CD4-positive, alpha-beta T cell (primary cell): ENCODE measurements around the gene MELTF. TPM values are rescaled to one million over a fixed set of nuclear protein-coding genes. Genes with fewer than 3 reads are reported as not detected.

Experiments
- ATAC-seq: fragments of 200-7000 bp; cut with Tn5 transposase; one replicate; pipeline ENCODE4 v1.10.0; 2022; ENCODE audit warnings: mild to moderate bottlenecking; ENCODE audit not compliant: poor library complexity
- CTCF ChIA-PET: fragments of 350-600 bp; sonication (Branson Sonifier 250); formaldehyde crosslinking; loops from one replicate; lab custom pipeline; 2021; ENCODE audit warnings: antibody characterized with exemption, inconsistent platforms; lab: Charles Lee
- POLR2A ChIA-PET: fragments of 350-600 bp; sonication (Branson Sonifier 250); formaldehyde crosslinking; loops from one replicate; lab custom pipeline; 2021; ENCODE audit warnings: antibody characterized with exemption, inconsistent platforms; lab: Charles Lee
- DNase-seq, 14 experiments: peaks; one replicate each; pipeline ENCODE4 v3.0.0-alpha.2; 2013 to 2020; ENCODE audit warnings: mixed read lengths in 2 of 14
- H3K27ac ChIP-seq, 2 donors: one replicate each; pipeline versions ENCODE4 v1.5.1 to v1.7.0; 2013; ENCODE audit warnings: low read length in 2 of 2, low read depth in 1 of 2, mild to moderate bottlenecking in 1 of 2
- H3K27me3 ChIP-seq, 2 experiments: 1 replicate in 1 of 2; 2 replicates in 1 of 2; pipeline versions ENCODE4 v1.6.1 to v1.7.0; 2013; ENCODE audit warnings: low read length in 2 of 2, control low read depth in 1 of 2, mild to moderate bottlenecking in 1 of 2, moderate library complexity in 1 of 2; ENCODE audit not compliant: insufficient read depth in 2 of 2, control insufficient read depth in 1 of 2
- H3K36me3 ChIP-seq: one replicate; pipeline ENCODE4 v1.6.1; 2013; ENCODE audit warnings: low read length, control low read depth; ENCODE audit not compliant: insufficient read depth
- H3K4me1 ChIP-seq: one replicate; pipeline ENCODE4 v1.6.1; 2013; ENCODE audit warnings: low read length, control low read depth; ENCODE audit not compliant: insufficient read depth
- H3K4me3 ChIP-seq: one replicate; pipeline ENCODE4 v1.5.1; 2013; ENCODE audit warnings: mild to moderate bottlenecking, low read length, moderate library complexity
- H3K9me3 ChIP-seq, 2 experiments: 1 replicate in 1 of 2; 2 replicates in 1 of 2; pipeline versions ENCODE4 v1.6.1 to v1.7.0; 2013; ENCODE audit warnings: low read length in 2 of 2, mild to moderate bottlenecking in 2 of 2, control low read depth in 1 of 2, moderate library complexity in 1 of 2; ENCODE audit not compliant: control insufficient read depth in 1 of 2, insufficient read depth in 1 of 2
- H3K27ac Mint-ChIP-seq: one replicate; pipeline ENCODE4 v1.8.0; 2020; ENCODE audit warnings: mixed read lengths
- H3K27me3 Mint-ChIP-seq: one replicate; pipeline ENCODE4 v1.8.0; 2021; ENCODE audit warnings: mixed read lengths
- H3K36me3 Mint-ChIP-seq: one replicate; pipeline ENCODE4 v1.8.0; 2021; ENCODE audit warnings: low read depth, mixed read lengths
- H3K4me1 Mint-ChIP-seq: one replicate; pipeline ENCODE4 v1.8.0; 2021; ENCODE audit warnings: low read depth, mixed read lengths
- H3K4me3 Mint-ChIP-seq: one replicate; pipeline ENCODE4 v1.8.0; 2020; ENCODE audit warnings: mild to moderate bottlenecking, mixed read lengths
- H3K9me3 Mint-ChIP-seq: one replicate; pipeline ENCODE4 v1.8.0; 2020; ENCODE audit warnings: mixed read lengths
- CTCF ChIP-seq: fragments of 200-600 bp; IDR thresholded peaks from one replicate; pipeline ENCODE4 v1.8.0; 2022; ENCODE audit warnings: antibody characterized with exemption, mild to moderate bottlenecking
- intact Hi-C, 2 experiments: fragments of 100-400 bp; cut with DNase I in 1 of 2; cut with micrococcal nuclease in 1 of 2; formaldehyde crosslinking; loops; one replicate each; pipeline versions ENCODE4 v1.15.1 to v1.9.0; 2023 to 2025; cut with DNase I, micrococcal nuclease
- total RNA-seq, 174 experiments: library from RNA in 2 of 174; stranded (reverse) in 2 of 174; gene quantifications; one replicate each; pipeline ENCODE4 v1.2.3 and lab custom pipeline; 2021 to 2026

Gene MELTF
- total RNA-seq, 2 experiments from 2014 or later = 0.89 to 1.2 TPM

GRCh38 chr3:197001106-197001971 lies 28.3 kb downstream of the MELTF start:
- Histone ChIP-seq H3K9me3 (no peaks in the 10 kb centered on the region), H3K4me3 (no peak overlapping the region), H3K4me1 (peaks cover 16% of the 10 kb centered on the region), H3K36me3 (no peaks in the 10 kb centered on the region), H3K27me3 (no peaks in the 10 kb centered on the region), H3K27ac (no peak overlapping the region)
- ChIA-PET POLR2A (no interaction called here), CTCF (no interaction called here)
- Mint-ChIP-seq H3K27ac (peak overlapping the region; percentile 71), H3K4me1 (peaks cover 8% of the 10 kb centered on the region), H3K9me3 (no peaks in the 10 kb centered on the region), H3K27me3 (no peaks in the 10 kb centered on the region), H3K36me3 (no peaks in the 10 kb centered on the region), H3K4me3 (peak overlapping the region; percentile 90)
- no peak for TF ChIP-seq CTCF
- ATAC-seq = no peak
- intact Hi-C loops = loop anchor here in 1 of 2 experiments (10.0 kb wide), 1 partner anchor 183 kb away; no protein-coding TSS in a partner anchor
- peak in 1 of 14 experiments; percentile 16 for DNase-seq

GRCh38 chr3:197000211-197000610 lies 29.4 kb downstream of the MELTF start:
- Histone ChIP-seq H3K27me3 (no peaks in the 10 kb centered on the region), H3K27ac (no peak overlapping the region), H3K36me3 (no peaks in the 10 kb centered on the region), H3K9me3 (no peaks in the 10 kb centered on the region), H3K4me3 (no peak overlapping the region), H3K4me1 (peaks cover 16% of the 10 kb centered on the region)
- Mint-ChIP-seq H3K36me3 (no peaks in the 10 kb centered on the region), H3K4me1 (peaks cover 8% of the 10 kb centered on the region), H3K27ac (no peak overlapping the region), H3K4me3 (peak overlapping the region; percentile 13), H3K9me3 (no peaks in the 10 kb centered on the region), H3K27me3 (no peaks in the 10 kb centered on the region)
- ChIA-PET POLR2A (no interaction called here), CTCF (interaction anchor here (1.1 kb wide), 1 partner anchor 30 kb away, joined by 3 read pairs; no protein-coding TSS in a partner anchor)
- intact Hi-C loops = loop anchor here in 1 of 2 experiments (10.0 kb wide), 1 partner anchor 185 kb away; no protein-coding TSS in a partner anchor
- DNase-seq (peak in 2 of 14 experiments; percentile 19 to 40), ATAC-seq (no peak)
- no peak for TF ChIP-seq CTCF

GRCh38 chr3:196998966-196999760 lies 30.5 kb downstream of the MELTF start:
- Mint-ChIP-seq H3K27ac (no peak overlapping the region), H3K9me3 (no peaks in the 10 kb centered on the region), H3K36me3 (no peaks in the 10 kb centered on the region), H3K4me1 (peaks cover 4% of the 10 kb centered on the region), H3K27me3 (no peaks in the 10 kb centered on the region), H3K4me3 (peak overlapping the region; percentile 34)
- TF ChIP-seq CTCF = no peak
- CTCF ChIA-PET = interaction anchor here (1.1 to 1.7 kb wide), 2 partner anchors 29 to 57 kb away, joined by 3 to 4 read pairs; partner anchors contain the start of gene NCBP2
- H3K36me3 ChIP-seq = no peaks in the 10 kb centered on the region
- no peak for ATAC-seq
- no peak overlapping the region for H3K27ac ChIP-seq
- no peak overlapping the region for H3K4me3 ChIP-seq
- peaks cover 13% of the 10 kb centered on the region for H3K4me1 ChIP-seq
- POLR2A ChIA-PET = no interaction called here
- no peaks in the 10 kb centered on the region for H3K27me3 ChIP-seq
- no peaks in the 10 kb centered on the region for H3K9me3 ChIP-seq
- DNase-seq = no peak
- intact Hi-C loops = no loop called here
